SK-N-SH (cell line): ENCODE results near the gene NTSR1.

Experiments
- CTCF ChIP-seq: fragments of 200-600 bp; sonication (generic); IDR thresholded peaks from 2 replicates; pipeline ENCODE4 v1.6.1; 2017; ENCODE audit warnings: antibody characterized with exemption, mild to moderate bottlenecking, moderate library complexity
- EP300 ChIP-seq, 2 experiments: IDR thresholded peaks; 2 replicates each; pipeline versions ENCODE4 v1.4.0 to v1.6.1; 2012; ENCODE audit warnings: borderline replicate concordance in 1 of 2, low read depth in 1 of 2, low read length in 1 of 2
- EZH2phosphoT487 ChIP-seq: fragments of 200-600 bp; sonication (generic); IDR thresholded peaks from 2 replicates; pipeline ENCODE4 v1.6.1; 2017; ENCODE audit warnings: low read depth, mixed run types, mild to moderate bottlenecking, antibody characterized with exemption, moderate library complexity, borderline replicate concordance
- POLR2AphosphoS5 ChIP-seq: IDR thresholded peaks from 2 replicates; pipeline ENCODE4 v1.6.1; 2012; ENCODE audit warnings: low read depth, low read length
- RCOR1 ChIP-seq: fragments of 150-350 bp; IDR thresholded peaks from 2 replicates; pipeline ENCODE4 v1.6.1; 2017; ENCODE audit warnings: antibody characterized with exemption, low read length
- SMC3 ChIP-seq: IDR thresholded peaks from 2 replicates; pipeline ENCODE4 v1.6.1; 2012; ENCODE audit warnings: low read depth, low read length, improper control_type of control experiment

GRCh38 chr20:62772103-62772611 lies 63.5 kb downstream of the NTSR1 start:
- TF ChIP-seq EZH2phosphoT487 (no peak), EP300 (IDR thresholded peaks at IDR 0.05; ENCODE audit: borderline replicate concordance in 1 of 2, low read depth in 1 of 2, low read length in 1 of 2) (no peak), POLR2AphosphoS5 (no peak), SMC3 (no peak), CTCF (no peak), RCOR1 (no peak)
